Measurements from ENCODE around the gene MKI67. TPM values are rescaled to one million over a fixed set of nuclear protein-coding genes. Genes with fewer than 3 reads are reported as not detected.

The MKI67 gene
- total and polyA plus RNA-seq, 9 of the 15 experiments (the other 6 are each of a cell fraction or from before 2014, with no cell fraction given) = 11.8 to 86.5 (median 36.0) TPM

DNA sequence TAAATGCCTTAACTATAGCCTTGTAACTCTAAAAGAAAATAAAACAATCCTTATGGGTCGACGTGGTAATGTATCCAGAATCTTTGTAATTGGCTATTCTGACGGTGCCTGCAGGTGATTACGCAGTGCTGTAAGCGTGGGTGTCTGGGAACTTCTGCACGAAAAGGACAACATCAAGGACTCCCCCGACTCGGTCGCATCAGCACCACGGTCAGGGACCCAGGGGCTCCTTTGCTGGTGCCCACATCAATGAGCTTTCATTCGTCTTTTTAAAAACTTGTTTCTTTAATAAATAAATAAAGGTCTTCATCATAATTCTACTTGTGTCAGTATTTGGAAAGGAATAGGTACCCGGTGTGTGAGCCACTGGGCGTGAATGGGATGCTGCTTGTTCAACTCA, 13.2 kb downstream of the MKI67 start:
- TF ChIP-seq GTF2F1 (IDR thresholded peaks at IDR 0.05; ENCODE audit: low read depth, low read length) (no peak), HDAC6 (IDR thresholded peaks at IDR 0.05; ENCODE audit: low read depth, low read length) (no peak), ZNF830 (CRISPR knock-in tag; IDR thresholded peaks at IDR 0.05) (no peak)
- TF ChIP-seq, protein P1, sequence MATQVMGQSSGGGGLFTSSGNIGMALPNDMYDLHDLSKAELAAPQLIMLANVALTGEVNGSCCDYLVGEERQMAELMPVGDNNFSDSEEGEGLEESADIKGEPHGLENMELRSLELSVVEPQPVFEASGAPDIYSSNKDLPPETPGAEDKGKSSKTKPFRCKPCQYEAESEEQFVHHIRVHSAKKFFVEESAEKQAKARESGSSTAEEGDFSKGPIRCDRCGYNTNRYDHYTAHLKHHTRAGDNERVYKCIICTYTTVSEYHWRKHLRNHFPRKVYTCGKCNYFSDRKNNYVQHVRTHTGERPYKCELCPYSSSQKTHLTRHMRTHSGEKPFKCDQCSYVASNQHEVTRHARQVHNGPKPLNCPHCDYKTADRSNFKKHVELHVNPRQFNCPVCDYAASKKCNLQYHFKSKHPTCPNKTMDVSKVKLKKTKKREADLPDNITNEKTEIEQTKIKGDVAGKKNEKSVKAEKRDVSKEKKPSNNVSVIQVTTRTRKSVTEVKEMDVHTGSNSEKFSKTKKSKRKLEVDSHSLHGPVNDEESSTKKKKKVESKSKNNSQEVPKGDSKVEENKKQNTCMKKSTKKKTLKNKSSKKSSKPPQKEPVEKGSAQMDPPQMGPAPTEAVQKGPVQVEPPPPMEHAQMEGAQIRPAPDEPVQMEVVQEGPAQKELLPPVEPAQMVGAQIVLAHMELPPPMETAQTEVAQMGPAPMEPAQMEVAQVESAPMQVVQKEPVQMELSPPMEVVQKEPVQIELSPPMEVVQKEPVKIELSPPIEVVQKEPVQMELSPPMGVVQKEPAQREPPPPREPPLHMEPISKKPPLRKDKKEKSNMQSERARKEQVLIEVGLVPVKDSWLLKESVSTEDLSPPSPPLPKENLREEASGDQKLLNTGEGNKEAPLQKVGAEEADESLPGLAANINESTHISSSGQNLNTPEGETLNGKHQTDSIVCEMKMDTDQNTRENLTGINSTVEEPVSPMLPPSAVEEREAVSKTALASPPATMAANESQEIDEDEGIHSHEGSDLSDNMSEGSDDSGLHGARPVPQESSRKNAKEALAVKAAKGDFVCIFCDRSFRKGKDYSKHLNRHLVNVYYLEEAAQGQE (IDR thresholded peaks at IDR 0.05; ENCODE audit: borderline replicate concordance) = peak; percentile 26; the same call in 1 of the 2 replicates
- TF ChIP-seq, protein P1 (CRISPR knock-in tag; IDR thresholded peaks at IDR 0.05; ENCODE audit: low read depth) = no peak
- Histone ChIP-seq H2AFZ (ENCODE audit: low read depth, low read length) (no peak overlapping the region), H3K79me2 (ENCODE audit: control insufficient read depth, insufficient read depth, low read length) (peaks cover 4% of the 10 kb centered on the region; the same call in 2 of the 3 replicates), H3K36me3 (ENCODE audit: control insufficient read depth, insufficient read depth, low read length) (peaks cover 98% of the 10 kb centered on the region), H3K27me3 (ENCODE audit: control insufficient read depth in 2 of 2, insufficient read depth in 2 of 2, low read length in 2 of 2) (no peaks in the 10 kb centered on the region), H3K9me1 (ENCODE audit: control insufficient read depth, insufficient read depth, low read length) (no peaks in the 10 kb centered on the region), H3K9me3 (replicated peaks; ENCODE audit: control insufficient read depth, insufficient read depth, low read depth, low read length) (no peaks in the 10 kb centered on the region), H3K4me1 (replicated peaks in 1 of 2; ENCODE audit: control insufficient read depth in 2 of 2, insufficient read depth in 2 of 2, low read length in 2 of 2) (no peaks in the 10 kb centered on the region), H3K4me3 (no peak overlapping the region), H4K20me1 (replicated peaks; ENCODE audit: control insufficient read depth, insufficient read depth, low read length) (no peaks in the 10 kb centered on the region; the same call in 1 of the 2 replicates), H3K9ac (ENCODE audit: insufficient read depth in 1 of 2, low read depth in 2 of 2, low read length in 2 of 2) (no peak overlapping the region), H3K4me2 (ENCODE audit: insufficient read depth, low read length) (no peak overlapping the region), H3K27ac (ENCODE audit: extremely low read depth, low read depth, low read length) (no peak overlapping the region)
- CTCF ChIA-PET (ENCODE audit: low intra/inter-chr PET ratio) = no interaction called here
- POLR2A ChIA-PET = interaction anchor here (1.0 to 4.1 kb wide), 2 partner anchors 10 to 12 kb away, joined by 3 to 26 read pairs; partner anchors contain the start of gene MKI67
- ATAC-seq = no peak
- intact Hi-C loops (cut with micrococcal nuclease) (no loop called here), in situ Hi-C loops (cut with MboI) (no loop called here)
- FAIRE-seq = no peak
- DNase-seq (ENCODE audit: extremely low read depth in 1 of 4, low spot score in 3 of 4) = no peak
- WGBS (ENCODE audit: insufficient coverage, low coverage, missing lambda C conversion rate) = 97% methylated on average over 12 of the region's 13 CpGs
- no TSS peak for BruUV-seq (replicated peaks)

All from K562 (cell line).